Kidney (tissue), 14 donors: Measurements from ENCODE around the gene SMARCA2. TPM values are rescaled to one million over a fixed set of nuclear protein-coding genes. Genes with fewer than 3 reads are reported as not detected.

Experiments used
- DNase-seq, 5 donors: peaks; one replicate each; pipeline ENCODE4 v3.0.0-alpha.2; 2013 to 2020
- FAIRE-seq: peaks from 2 replicates; lab custom pipeline; 2012; peaks lifted over from hg19 to GRCh38; lab: Jason Lieb, UNC
- H3K27ac ChIP-seq, 2 donors: one replicate each; pipeline ENCODE4 v1.7.0; 2013; ENCODE audit warnings: low read depth in 2 of 2, low read length in 2 of 2, inconsistent platforms in 1 of 2
- H3K27me3 ChIP-seq: one replicate; pipeline ENCODE4 v1.7.1; 2013; ENCODE audit warnings: low read length, inconsistent platforms; ENCODE audit not compliant: control insufficient read depth, insufficient read depth
- H3K36me3 ChIP-seq, 3 donors: one replicate each; pipeline versions ENCODE4 v1.7.0 to v1.7.1; 2013; ENCODE audit warnings: low read length in 3 of 3, control low read depth in 1 of 3, inconsistent platforms in 1 of 3; ENCODE audit not compliant: insufficient read depth in 3 of 3, control insufficient read depth in 2 of 3
- H3K4me1 ChIP-seq, 3 donors: one replicate each; pipeline versions ENCODE4 v1.7.0 to v1.7.1; 2013; ENCODE audit warnings: low read length in 3 of 3, inconsistent platforms in 1 of 3, low read depth in 1 of 3; ENCODE audit not compliant: control insufficient read depth in 2 of 3, insufficient read depth in 2 of 3
- H3K4me3 ChIP-seq, 3 donors: one replicate each; pipeline versions ENCODE4 v1.7.0 to v1.8.1; 2013; ENCODE audit warnings: low read length in 3 of 3, control low read depth in 1 of 3, inconsistent platforms in 1 of 3
- H3K9ac ChIP-seq, 3 donors: one replicate each; pipeline versions ENCODE4 v1.7.0 to v1.7.1; 2013; ENCODE audit warnings: low read length in 3 of 3, control low read depth in 1 of 3, inconsistent platforms in 1 of 3
- H3K9me3 ChIP-seq, 3 donors: one replicate each; pipeline versions ENCODE4 v1.7.0 to v1.7.1; 2013; ENCODE audit warnings: low read length in 3 of 3, control low read depth in 1 of 3, inconsistent platforms in 1 of 3; ENCODE audit not compliant: control insufficient read depth in 2 of 3, insufficient read depth in 1 of 3
- intact Hi-C: fragments of 100-400 bp; cut with DNase I; formaldehyde crosslinking; loops from one replicate; pipeline ENCODE4 v1.11.1; 2022
- polyA plus RNA-seq: library from polyadenylated mRNA; stranded (reverse); fragments of 350-450 nt; fragmentation: Illumina TruSeq; extraction: RNeasy Lipid Tissue Mini Kit (QIAGEN cat#74804); gene quantifications from one replicate; pipeline ENCODE4 v1.2.3, GENCODE V29; 2014; ENCODE audit warnings: low read depth, low replicate concordance; ENCODE audit not compliant: insufficient read depth
- total RNA-seq: library from RNA; stranded (reverse); fragmentation: NEBNext Ultra II Directional; extraction: Animal tissue kit (Norgen Biotek cat#: 25700); gene quantifications from one replicate; pipeline ENCODE4 v1.2.1, GENCODE V29; 2021
- TF ChIP-seq, protein P1 (sequence below): IDR thresholded peaks from 3 replicates; pipeline ENCODE4 v1.5.1; 2012; ENCODE audit warnings: mild to moderate bottlenecking, moderate library complexity, borderline replicate concordance; ENCODE audit not compliant: insufficient read depth; ENCODE audit errors: extremely low read depth
- donor health status: control.
- donor health status: control.
- donor health status: control.
- donor health status: control.
- donor health status: control.
- donor health status: DM: yes; HTN: yes; CAD: no.
- donor health status: Normal renal cell carcinoma (clear cell type).

SMARCA2 gene
- total and polyA plus RNA-seq, 2 donors from 2014 or later = 54.3 to 189 TPM

DNA sequence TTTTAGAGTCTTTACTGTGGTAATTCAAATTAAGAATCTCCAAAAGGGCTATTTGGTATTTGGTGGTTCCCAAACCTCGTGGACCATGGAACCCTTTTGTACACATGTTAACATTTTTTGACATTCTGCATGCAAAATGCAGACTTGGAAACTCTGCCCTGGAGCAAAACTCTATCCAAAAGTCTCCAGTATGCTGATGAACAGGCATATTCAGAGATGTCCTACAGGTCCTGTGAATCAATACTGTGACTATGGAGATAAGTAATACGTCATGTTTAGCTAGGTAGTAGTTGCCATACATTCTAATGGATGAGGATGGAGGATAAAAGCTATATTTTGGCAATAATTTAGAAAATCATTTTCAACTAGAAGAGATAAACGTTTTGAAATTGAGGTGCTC, 218.1 kb downstream of the SMARCA2 start:
- no peaks in the 10 kb centered on the region for H3K27me3 ChIP-seq
- no peaks in the 10 kb centered on the region for H3K36me3 ChIP-seq
- no peak overlapping the region for H3K9ac ChIP-seq
- H3K9me3 ChIP-seq = no peaks in the 10 kb centered on the region
- peaks cover 0 to 6% (median 0%) of the 10 kb centered on the region in 3 donors for H3K4me1 ChIP-seq
- H3K4me3 ChIP-seq = no peak overlapping the region
- H3K27ac ChIP-seq = no peak overlapping the region
- TF ChIP-seq, protein P1, sequence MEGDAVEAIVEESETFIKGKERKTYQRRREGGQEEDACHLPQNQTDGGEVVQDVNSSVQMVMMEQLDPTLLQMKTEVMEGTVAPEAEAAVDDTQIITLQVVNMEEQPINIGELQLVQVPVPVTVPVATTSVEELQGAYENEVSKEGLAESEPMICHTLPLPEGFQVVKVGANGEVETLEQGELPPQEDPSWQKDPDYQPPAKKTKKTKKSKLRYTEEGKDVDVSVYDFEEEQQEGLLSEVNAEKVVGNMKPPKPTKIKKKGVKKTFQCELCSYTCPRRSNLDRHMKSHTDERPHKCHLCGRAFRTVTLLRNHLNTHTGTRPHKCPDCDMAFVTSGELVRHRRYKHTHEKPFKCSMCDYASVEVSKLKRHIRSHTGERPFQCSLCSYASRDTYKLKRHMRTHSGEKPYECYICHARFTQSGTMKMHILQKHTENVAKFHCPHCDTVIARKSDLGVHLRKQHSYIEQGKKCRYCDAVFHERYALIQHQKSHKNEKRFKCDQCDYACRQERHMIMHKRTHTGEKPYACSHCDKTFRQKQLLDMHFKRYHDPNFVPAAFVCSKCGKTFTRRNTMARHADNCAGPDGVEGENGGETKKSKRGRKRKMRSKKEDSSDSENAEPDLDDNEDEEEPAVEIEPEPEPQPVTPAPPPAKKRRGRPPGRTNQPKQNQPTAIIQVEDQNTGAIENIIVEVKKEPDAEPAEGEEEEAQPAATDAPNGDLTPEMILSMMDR = no peak
- intact Hi-C loops = no loop called here
- DNase-seq (no peak), FAIRE-seq (no peak)

DNA sequence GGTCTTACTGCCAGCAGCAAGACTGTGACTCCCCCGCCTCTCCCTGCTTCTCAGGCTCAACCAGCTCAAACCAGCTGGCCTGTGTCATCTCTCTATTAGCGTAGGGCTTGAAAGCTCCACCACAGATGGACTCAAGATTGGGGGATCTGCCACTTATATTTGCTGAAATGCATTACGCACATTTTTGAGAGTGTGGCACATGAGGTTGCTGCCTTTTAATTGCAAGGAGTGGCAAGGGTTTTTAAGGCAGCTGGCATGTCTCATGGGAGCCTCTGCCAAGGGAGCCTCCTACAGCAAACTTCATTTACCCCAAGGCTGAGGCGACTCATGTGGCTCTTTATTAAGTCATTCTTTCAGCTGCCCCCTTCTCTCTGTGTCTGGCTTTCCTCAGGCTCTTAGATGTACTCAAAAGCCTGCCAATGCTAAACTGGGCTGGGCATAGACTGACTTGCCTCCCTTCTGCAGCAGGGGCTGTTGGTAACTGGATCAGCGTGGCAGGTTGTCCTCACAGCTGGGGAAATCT, 219.3 kb downstream of the SMARCA2 start:
- no peaks in the 10 kb centered on the region for H3K9me3 ChIP-seq
- DNase-seq (peak in 4 of 5 donors; percentile 75 to 87 (median 84)), FAIRE-seq (no peak)
- H3K27me3 ChIP-seq = no peaks in the 10 kb centered on the region
- no peak overlapping the region for H3K4me3 ChIP-seq
- H3K36me3 ChIP-seq = no peaks in the 10 kb centered on the region
- no peak overlapping the region for H3K27ac ChIP-seq
- TF ChIP-seq, protein P1 = no peak
- peaks cover 0 to 6% (median 0%) of the 10 kb centered on the region in 3 donors for H3K4me1 ChIP-seq
- intact Hi-C loops = no loop called here
- no peak overlapping the region for H3K9ac ChIP-seq

DNA sequence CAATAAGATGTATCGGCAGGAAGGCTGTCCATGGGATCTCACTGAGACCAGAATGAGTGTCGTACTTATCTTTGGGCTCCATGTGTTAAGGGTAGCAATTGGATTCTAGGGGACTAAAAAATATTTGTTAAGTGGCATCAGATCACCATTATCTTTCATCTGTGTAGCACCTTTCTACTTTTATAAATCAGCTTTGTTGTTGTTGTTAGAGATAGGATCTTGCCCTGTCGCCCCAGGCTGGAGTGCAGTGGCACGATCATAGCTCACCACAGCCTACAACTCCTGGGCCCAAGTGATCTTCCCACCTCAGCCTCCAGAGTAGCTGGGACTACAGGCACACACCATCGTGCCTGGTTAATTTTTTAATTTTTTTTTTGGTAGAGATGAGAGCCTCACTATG, 220.5 kb downstream of the SMARCA2 start:
- FAIRE-seq (no peak), DNase-seq (no peak)
- H3K27ac ChIP-seq = no peak overlapping the region
- H3K9me3 ChIP-seq = no peaks in the 10 kb centered on the region
- intact Hi-C loops = no loop called here
- TF ChIP-seq, protein P1 = no peak
- peaks cover 0 to 14% (median 0%) of the 10 kb centered on the region in 3 donors for H3K4me1 ChIP-seq
- H3K27me3 ChIP-seq = no peaks in the 10 kb centered on the region
- H3K4me3 ChIP-seq = no peak overlapping the region
- no peak overlapping the region for H3K9ac ChIP-seq
- no peaks in the 10 kb centered on the region for H3K36me3 ChIP-seq

DNA sequence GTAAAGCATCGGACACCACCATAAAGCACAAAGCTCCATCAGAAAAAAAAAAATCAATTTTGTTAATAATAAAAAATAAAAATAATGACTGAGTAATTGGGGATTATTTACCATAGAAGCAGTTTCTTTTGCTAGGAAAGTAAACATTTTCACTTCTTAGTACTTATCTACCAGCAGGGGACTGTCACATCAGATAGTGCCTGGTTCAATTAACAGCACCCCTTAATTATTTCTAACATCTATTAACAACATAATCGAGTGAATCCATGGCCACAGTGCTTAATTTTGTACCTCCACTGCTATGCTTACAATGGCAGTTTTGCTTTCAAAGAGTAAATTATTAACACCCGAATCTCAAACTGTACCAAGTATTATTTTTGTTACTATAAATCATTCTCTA, 221.7 kb downstream of the SMARCA2 start:
- no peak overlapping the region for H3K4me3 ChIP-seq
- peaks cover 0 to 14% (median 2%) of the 10 kb centered on the region in 3 donors for H3K4me1 ChIP-seq
- no peak overlapping the region for H3K27ac ChIP-seq
- H3K27me3 ChIP-seq = no peaks in the 10 kb centered on the region
- no peaks in the 10 kb centered on the region for H3K9me3 ChIP-seq
- FAIRE-seq (peak; percentile 84), DNase-seq (no peak)
- no peak overlapping the region for H3K9ac ChIP-seq
- intact Hi-C loops = no loop called here
- no peaks in the 10 kb centered on the region for H3K36me3 ChIP-seq
- TF ChIP-seq, protein P1 = no peak
